Embryonic facial prominence (tissue), 1 donor: ENCODE results near the gene TPRG1L.

Source experiments
- DNase-seq: peaks from one replicate; pipeline ENCODE4 v3.0.0-alpha.2; 2016; ENCODE audit errors: extremely low spot score

Gene TPRG1L

DNA sequence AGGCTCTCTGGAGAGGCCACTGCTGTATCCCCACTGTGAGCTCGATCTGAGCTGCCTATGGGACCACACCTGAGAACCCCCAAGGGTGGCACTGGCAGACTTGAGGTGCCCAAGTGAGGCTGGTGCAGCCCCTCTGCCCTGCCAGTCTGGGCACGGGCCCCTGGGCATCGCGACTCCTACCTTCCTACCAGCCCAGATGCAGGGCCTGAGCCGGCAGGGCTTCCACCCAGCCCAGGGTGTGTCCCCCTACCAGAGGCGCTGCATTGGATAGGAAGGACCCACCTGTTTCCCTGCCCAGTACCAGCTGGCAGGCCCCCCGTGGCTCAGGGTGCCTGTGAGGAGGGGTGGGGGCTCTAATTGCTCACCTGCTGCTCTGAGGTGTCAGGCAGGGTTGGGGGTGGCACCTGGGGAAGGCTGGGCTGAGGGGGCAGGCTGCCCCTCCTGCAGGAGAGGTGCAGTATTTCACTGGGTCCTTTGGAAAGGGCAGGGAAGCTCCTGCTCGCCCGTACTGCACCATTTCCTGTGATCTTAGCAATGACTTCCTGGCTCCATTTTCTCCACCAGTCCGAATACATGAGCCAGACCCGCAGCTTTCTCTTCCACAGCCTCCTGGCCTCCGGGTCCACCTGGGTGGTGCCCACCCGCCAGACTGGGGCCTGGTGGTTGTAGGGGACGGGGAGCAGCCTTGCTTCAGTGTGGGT lies 39.3 kb downstream of the TPRG1L start:
- DNase-seq: no peak

DNA sequence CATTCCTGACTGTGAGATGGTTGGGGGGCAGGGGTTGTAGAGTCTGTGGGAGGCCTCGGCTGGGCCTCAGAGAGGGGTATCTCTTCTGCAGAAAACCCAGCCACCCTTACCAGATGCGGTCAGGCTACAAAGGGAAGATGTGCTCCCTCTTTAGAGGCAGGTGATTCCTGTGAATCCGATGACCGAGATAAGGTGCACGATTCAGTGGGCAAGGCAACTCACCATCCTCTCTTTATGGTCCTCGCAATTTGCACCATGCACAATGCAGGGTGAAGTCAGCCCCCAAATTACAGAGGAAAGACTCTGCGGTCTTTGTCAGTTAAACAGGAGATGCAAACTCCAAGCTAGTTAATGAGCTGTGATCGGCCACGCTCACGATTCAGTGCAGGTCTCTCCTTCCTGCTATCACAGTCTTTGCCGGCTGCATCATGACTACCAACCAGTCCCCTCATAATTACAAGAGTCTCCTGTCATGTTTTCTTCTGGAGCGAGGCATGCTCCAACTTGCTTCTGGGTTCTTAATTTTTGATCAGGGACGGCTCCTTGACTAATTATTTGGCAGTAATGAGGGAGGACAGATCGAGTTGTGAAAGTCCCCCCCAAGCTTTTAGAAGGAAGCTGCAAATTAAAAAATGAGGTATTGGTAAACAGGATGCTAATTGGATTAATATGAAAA lies 40.0 kb downstream of the TPRG1L start:
- no peak for DNase-seq

DNA sequence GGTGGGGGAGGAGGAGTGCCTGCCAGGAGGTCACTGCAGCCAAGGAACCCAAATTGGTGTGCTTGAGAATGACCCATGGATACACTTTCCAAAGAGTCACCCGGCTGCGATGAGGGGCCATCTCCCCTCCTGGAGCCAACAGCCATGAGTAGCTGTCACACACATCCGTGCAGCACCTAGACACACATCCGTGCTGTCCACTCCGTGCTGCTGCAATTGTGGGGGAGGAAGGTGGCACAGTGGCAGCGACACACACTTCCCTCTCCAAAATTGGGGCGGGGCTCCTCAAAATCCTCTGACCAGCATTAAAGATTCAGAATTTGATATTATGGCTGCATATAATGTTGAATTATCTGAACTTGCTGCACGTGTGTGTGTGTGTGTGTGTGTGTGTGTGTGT lies 43.3 kb downstream of the TPRG1L start:
- no peak for DNase-seq

DNA sequence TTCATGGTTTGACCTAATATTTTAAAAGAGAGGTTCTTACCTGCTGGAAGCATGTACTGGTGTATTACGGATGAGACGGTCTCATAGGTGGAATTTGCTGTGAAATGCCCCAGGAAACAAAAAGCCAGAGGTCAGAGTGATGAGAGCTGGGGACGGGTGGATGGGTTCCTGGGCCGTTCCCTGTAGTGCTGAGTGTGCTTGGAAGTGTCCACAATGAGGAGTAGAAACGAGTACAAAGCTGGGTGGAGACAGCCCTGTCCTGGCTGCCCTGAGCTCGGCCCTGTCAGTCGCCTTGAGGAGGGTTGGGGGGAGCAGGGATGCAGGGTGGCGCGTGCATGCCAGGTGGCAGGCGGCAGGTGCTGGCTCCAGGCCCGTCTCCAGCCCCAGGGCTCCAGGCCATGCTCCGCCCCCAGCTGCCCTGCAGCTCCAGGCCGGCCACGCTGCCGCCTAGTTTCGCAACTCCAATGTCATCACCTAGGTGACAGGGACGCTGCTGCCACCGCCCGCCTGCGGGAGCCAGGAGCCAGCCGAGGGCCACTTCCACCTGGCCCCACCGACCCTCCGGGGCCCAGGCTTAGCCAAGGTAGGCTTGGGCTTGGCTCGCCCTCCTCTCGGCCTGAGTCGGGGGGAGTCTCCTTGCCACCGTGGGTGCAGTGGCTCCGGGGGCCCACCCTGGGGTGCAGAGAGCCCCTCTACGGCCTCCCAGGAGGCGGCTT lies 43.9 kb downstream of the TPRG1L start:
- DNase-seq: no peak

DNA sequence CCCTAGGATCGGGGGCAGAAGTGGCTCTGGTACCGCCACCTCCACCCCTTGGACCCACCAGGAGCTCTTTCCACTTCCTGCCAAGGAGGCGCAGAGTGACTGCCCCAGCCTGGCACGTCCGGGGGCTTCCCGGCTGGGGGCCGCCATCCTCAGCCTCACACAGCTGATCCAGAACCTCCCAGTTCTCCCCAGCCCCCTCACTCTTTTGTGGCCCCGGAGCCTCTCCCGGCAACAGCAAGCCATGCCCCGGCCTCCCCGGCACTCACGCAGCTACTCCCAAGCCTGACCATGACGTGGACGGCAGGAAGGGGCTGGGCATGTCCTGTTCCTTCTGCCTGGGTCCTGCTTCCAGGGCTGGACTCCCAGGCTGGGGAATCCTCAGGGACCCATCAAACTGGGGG lies 44.6 kb downstream of the TPRG1L start:
- no peak for DNase-seq

DNA sequence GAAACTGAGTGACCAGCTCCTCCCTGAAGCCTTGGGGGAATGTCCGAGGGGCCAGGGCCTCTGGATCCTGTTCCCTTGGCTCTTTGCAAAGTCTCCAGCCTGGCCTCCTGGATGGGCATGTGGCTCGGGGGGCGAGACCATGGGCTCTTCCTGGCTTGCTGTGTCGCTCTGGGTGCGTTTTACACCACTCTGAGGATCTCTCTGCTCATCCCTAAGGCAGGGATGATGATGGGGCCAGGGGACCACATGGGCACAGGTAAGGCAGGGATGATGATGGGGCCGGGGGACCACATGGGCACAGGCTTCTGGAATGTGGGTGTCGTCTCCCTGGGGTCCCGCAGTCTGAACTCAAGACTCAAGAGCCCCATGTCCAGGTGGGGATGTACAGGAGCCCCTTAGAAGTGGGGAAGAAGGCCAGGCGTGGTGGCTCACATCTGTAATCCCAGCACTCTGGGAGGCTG lies 45.2 kb downstream of the TPRG1L start:
- no peak for DNase-seq

DNA sequence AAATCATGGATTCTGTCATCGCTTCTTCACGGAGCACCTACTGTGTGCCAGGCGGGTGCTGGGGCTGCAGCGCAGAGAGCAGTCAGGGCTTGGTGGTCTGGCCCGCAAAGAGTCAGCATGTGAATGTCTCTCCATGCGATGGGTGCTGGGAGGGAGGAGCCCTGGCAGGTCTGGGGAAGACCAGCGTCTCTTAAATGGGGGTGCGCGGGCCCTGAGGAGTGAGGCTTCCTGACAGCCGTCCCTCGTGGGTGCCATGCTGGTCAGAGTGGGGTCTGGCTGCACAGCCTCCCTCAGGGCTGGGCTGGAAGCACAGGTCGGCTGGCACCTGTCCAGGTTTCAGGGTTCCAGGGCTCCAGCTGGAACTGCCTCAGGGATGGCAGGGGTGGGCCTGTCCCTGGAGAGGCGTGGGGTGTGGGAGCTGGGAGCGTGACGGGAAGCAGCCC lies 46.0 kb downstream of the TPRG1L start:
- no peak for DNase-seq

DNA sequence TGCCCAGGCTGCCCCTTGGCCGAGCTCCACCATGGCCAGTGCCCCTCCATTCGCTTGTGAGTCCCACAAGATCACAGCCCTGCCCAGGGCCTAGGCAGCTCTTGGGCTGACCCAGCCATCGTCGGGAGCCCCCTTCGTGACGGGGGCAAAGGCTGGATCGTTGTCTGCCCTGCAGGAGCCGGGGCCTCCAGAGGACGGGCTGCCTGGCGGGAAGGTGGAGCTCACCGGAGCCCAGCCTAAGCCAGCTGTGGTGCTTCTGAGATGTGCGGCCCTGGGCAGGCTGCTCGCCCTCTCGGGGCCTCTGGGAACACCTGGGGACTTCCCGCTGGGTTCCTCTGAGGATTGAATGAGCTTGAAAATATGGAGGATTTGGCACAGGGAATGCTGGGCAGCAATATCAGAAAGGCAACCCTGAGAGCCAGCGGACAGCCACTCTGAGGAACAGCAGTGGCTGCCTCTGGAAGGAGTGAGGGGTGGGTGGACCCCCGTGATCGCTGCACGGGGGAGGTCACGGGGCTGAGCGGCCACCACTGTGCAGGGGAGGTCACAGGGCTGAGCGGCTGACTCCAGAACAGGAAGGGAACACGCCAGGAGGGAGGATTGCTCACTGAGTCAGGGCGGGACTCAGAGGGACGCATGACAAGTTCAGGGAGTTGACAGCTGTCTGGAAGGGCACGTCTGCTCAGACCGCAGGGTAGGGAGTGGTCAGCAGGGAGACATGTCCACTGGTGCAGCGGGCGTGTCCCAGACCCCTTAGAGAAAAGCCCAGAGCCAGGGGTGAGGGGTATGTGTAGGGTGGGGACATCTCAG lies 46.8 kb downstream of the TPRG1L start:
- DNase-seq: no peak

DNA sequence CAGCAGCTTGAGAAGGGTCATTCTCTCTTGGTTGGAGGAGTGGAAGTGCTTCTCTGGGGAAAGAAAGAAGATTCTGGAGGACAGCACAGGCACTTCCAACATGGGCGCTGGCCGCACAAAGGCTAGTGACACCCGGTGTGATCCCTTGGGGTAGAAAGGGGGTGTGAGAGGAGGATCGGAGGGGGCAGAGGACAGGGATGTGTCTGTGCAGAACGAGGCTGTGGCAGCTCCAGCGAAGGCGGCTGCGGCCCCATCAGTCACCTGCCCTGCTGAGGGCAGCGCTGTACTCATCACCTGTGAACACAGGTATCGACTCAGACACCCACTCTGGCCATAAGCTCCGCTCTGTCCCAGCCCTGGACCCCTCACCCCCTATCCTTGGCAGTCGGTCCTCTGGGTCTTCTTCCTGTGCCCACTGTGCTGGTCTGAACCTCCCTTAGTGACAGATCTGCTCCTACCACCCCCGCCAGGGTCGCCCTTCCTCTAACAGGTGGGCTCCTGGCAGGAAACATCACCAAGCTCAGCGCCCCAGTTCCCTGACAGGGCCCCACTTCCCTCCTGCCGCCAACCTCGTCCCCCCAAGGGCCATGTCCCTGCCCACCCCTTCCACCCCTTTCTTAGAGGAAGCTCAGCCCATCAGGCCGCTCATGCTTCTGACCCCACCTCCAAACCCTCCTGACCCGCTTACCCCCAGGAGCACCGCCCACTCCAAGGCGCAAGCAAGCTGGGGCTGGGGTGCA lies 47.6 kb downstream of the TPRG1L start:
- no peak for DNase-seq

DNA sequence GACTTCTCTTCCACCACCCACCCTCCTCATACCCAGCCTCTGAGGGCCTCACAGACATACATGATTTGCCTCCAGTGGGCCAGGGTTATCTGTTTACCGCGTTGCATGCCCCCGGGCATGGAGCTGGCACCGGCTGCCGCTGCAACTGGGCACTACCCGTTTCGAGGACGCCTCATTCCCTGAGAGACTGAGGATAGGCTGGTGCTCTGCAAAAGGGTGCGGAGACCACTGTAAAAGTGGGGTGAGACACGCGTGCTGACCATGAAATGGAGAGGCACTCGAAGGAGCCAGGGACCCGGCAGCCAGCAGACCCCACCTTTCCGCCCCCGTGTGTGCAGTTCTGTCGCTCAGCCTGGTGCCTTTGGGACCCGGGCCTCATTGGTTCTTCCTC lies 48.2 kb downstream of the TPRG1L start:
- DNase-seq: no peak

DNA sequence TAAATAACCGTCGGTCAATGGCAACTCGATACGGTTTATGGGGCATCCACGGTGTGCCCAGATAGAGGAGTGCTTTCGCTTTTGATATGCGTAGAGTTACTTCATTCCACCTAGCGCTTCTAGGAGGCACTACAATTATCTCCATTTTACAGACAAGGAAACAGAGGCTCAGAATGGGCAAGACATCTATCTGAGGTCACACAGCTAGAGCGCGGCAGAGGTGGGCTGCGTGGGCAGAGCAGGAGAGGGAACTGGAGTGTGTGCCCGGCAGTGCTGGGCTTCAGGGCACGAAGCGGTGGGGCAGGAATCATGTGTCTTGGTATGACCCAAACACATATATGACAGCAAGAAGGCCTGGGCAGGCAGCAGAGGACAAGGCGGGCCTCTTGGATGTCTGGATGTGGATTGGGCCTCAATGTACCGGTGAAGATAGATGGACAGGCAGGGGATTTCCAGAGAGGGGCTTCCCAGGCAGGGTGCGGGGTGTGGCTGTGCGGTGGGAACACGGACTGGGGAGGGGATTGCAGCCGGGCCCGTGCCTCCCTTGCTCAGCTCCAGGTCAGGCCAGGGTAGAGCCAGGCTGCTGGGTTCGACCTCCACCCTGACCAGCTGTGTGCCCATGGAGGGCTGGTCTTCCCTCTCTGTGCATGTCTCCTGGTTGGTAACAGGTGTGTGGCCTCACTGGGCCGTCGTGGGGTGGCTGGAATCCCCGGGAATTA lies 48.7 kb downstream of the TPRG1L start:
- no peak for DNase-seq

DNA sequence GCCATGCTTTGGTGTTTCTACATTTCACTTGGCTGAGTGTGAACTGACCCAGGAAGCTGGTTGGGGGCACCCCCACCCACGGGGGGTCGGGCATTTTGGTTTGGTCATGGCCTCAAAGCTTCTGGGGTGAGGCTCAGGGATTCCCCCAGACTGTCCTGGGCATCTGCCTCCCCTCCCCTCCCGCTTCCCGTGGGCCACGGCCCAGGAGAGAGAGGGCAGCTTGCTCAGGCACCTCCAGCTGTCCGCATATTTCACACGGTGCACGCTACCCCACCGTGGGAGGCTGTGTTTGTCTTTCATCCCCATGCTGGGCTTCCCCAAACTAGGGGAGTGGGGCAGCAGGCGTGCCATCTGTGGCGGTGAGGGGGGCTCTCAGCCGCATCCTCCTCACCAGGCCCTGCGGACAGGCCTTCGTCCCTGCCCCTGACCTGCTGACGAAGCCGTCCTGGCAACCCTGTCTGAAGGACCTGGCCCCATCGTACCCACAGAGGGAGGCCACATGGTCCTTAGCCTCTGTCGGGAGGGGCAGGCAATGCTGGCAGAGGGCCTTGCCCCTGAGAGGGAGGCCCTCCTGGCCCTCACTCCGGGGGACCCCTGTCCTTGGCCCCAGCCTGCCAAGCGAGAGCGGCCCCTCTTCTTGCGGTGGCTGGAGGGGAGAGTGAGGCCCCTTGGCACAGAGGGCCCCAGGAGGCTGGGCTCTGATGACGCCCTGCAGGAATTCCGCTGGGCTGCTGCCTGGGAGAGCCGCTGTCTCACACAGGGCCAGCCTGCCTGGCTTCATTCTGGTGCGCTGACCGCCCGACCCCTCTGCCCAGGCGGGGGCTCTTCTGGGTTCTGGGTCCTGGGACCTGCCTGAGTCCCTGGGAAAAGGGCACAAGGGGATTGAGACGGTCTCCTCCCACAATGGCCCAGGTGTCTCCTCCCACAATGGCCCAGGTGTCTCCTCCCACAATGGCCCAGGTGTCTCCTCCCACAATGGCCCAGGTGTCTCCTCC lies 49.6 kb downstream of the TPRG1L start:
- no peak for DNase-seq

DNA sequence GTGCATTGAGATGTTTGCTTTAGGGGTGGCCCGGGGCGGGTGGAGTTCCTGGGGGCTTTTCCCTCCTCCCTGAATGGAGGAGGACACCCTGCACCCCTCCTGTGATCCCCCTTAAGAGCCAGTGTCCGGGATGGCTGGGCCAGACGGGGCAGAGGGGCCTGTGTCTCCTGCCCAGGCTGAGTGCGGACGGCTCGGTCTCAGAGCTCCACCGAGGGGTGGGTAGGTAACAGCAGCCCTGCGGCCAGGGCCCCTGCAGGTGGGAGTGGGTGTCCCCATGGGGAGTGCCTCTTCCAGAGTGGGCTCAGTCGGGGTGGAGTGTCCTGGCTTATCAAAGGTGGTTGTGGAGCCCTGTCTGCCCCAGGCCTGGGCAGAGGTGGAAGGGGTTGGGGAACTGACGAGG lies 50.6 kb downstream of the TPRG1L start:
- DNase-seq: no peak

DNA sequence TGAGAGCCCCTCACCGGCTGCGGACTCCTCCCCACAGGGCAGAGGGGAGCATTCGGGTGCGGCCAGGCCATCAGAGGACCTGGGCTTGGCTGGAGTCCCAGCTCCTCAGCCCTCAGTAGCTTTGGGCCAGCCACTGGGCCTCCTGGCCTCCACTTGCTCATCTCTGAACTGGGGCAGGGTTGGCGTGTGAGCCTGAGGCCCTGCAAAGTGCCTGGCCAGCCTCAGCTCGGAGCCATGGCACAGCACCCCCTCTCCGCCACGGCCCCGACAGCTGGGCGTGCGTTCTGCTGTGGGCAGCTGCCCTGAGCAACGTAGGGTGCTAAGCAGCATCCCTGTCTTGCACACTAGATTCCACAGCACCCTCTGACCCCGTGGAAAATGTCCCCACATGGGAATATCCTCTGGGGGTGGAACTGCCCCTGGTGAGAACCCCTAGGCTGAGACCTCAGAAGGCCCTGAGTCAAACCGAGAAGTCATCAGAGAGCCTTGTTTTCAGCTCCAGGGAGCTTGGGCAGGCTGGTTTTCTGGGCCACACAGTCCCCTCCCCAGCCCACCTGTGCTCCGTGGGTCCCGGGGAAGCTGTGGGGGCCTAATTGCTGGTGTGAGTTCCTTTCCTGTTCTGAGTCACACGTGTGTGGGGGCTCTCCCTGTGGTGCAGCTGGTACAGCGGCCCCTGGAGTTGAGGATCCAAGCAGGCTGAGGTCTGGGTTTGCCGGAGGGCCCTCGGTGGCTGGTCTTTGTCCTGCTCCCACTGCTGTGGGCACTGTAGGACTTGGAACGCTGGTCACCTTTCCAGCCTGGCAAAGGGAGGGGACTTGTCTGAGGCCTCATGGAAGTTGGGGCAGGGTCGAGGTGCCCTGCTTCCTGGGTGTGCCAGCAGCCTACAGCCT lies 52.0 kb downstream of the TPRG1L start:
- DNase-seq: no peak

DNA sequence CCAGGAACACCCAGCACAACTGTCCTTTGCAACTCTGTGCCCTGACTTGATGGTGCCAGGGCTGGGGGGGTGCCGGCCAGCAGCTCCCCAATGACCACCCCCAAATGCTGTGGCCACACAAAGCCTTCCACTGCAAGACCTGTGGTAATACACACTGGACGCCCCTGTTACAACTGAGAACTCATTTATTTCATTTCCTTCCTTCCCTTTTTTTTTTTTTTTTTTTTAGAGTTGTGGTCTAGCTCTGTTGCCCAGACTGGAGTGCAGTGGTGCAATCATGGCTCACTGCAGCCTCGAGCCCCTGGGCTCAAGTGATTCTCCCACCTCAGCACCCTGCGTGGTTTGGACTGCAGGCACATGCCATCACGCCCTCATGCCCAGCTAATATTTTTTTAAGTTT lies 52.7 kb downstream of the TPRG1L start:
- no peak for DNase-seq

DNA sequence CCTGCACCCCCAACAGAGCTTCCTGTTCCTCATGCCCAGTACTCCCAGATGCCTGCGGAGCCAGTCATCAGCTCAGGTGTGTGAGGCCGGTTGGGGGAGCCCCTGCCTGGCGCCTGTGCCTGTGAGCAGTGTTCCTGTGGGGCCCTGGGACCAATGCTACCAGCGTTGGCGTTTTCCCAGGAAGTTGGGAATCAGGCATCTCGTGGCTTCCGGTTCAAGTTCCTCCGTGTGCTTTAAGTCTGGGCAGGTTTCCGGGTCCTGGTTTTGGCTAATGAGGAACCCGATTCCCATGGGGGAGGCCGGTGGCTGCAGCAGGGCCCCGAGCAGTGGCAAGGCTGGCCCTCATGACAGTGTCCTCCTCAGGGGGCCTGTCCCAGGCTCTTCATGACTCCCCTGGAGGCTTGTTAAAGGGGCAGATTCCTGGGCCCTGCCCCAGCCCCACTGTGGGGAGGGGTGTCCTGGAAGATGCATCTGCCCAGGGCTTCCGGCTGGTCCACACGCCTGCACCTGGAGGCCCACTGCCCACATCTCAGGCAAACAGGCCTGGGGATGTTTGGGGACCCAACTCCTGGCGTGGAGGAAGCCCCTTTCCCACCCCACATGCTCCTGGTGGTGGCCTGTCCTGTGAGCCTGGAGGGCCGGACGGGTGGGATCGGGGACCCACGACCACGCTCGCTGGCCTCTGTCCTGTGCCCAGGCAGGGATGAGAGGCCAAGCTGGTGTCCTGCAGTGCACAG lies 53.7 kb downstream of the TPRG1L start:
- no peak for DNase-seq

DNA sequence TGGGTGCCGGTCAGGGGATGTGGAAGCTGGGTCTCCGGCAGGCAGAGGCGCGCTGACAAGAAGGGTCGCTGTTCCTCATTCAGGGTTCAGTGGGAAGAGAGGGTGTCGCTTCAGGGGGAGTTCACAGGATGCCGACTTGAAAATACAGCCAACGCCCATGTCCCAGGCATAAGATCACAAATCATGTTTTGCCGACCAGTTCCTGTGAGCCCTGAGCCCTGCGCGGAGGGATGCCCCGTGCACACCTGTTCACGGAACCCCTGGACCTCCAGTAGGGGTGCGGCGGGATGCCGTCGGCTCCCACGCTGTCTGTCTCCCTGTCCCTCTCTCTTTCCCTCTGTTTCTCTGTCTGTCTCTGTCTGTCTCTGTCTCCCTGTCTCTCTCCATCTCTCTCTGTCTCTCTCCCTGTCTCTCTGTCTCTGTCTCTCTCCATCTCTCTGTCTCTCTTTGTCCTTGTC lies 54.3 kb downstream of the TPRG1L start:
- no peak for DNase-seq
